Nephron progenitor cell (in vitro differentiated cells): ENCODE results near the gene UBA1.
"Not testable (repeated sequence)": the region's sequence is repeated elsewhere in the genome, so short reads cannot be mapped to it uniquely, and the experiment has no call there.

Experiments
- DNase-seq: peaks from one replicate; pipeline ENCODE4 v3.0.0; 2021
- H3K27ac Mint-ChIP-seq: 2 replicates; pipeline ENCODE4 v1.8.0; 2021; ENCODE audit warnings: mild to moderate bottlenecking, moderate library complexity, mixed read lengths
- H3K27me3 Mint-ChIP-seq: 2 replicates; pipeline ENCODE4 v1.8.0; 2021; ENCODE audit warnings: mild to moderate bottlenecking, low read depth, mixed read lengths; ENCODE audit not compliant: poor library complexity
- H3K36me3 Mint-ChIP-seq: 2 replicates; pipeline ENCODE4 v1.8.0; 2021; ENCODE audit warnings: low read depth, mixed read lengths
- H3K4me1 Mint-ChIP-seq: 2 replicates; pipeline ENCODE4 v1.8.0; 2021; ENCODE audit warnings: mixed read lengths
- H3K4me3 Mint-ChIP-seq: 2 replicates; pipeline ENCODE4 v1.8.0; 2021; ENCODE audit warnings: mild to moderate bottlenecking, moderate library complexity, mixed read lengths
- H3K9me3 Mint-ChIP-seq: 2 replicates; pipeline ENCODE4 v1.8.0; 2021; ENCODE audit warnings: mild to moderate bottlenecking, moderate library complexity, mixed read lengths
- TF ChIP-seq, protein P1 (sequence below): fragments of 200-600 bp; sonication (generic); IDR thresholded peaks from 2 replicates; pipeline ENCODE4 v1.5.0; 2021; ENCODE audit warnings: antibody characterized with exemption

UBA1 gene

GRCh38 chrX:47247206-47247998 is 53.8 kb downstream of the UBA1 start:
- H3K4me3 Mint-ChIP-seq, result no peak overlapping the region
- no peak for DNase-seq
- H3K27me3 Mint-ChIP-seq, result peaks cover 3% of the 10 kb centered on the region
- H3K4me1 Mint-ChIP-seq, result peaks cover 16% of the 10 kb centered on the region
- TF ChIP-seq, protein P1, sequence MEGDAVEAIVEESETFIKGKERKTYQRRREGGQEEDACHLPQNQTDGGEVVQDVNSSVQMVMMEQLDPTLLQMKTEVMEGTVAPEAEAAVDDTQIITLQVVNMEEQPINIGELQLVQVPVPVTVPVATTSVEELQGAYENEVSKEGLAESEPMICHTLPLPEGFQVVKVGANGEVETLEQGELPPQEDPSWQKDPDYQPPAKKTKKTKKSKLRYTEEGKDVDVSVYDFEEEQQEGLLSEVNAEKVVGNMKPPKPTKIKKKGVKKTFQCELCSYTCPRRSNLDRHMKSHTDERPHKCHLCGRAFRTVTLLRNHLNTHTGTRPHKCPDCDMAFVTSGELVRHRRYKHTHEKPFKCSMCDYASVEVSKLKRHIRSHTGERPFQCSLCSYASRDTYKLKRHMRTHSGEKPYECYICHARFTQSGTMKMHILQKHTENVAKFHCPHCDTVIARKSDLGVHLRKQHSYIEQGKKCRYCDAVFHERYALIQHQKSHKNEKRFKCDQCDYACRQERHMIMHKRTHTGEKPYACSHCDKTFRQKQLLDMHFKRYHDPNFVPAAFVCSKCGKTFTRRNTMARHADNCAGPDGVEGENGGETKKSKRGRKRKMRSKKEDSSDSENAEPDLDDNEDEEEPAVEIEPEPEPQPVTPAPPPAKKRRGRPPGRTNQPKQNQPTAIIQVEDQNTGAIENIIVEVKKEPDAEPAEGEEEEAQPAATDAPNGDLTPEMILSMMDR, result no peak
- peak overlapping the region; percentile 95 for H3K27ac Mint-ChIP-seq
- peaks cover 60% of the 10 kb centered on the region for H3K36me3 Mint-ChIP-seq
- peaks cover 4% of the 10 kb centered on the region for H3K9me3 Mint-ChIP-seq

DNA sequence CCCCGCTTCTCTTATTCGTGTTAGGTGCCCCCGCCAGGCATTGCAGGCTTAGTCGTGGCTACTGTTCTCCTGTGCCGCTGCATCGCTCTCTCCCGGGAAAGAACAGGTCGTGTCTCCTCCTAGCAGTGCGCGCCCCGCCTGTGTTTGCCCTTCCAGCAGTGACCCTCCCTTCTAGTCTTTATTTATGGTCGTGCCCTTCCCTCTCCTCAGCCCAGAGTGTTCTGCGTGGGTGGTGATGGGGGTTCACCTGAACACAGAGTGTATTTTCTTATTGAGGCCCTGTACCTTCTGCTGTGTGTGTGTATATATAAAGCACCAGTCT is 54.3 kb downstream of the UBA1 start:
- Mint-ChIP-seq H3K36me3 (peaks cover 56% of the 10 kb centered on the region), H3K4me3 (no peak overlapping the region), H3K27ac (peak overlapping the region; percentile 95), H3K9me3 (peaks cover 5% of the 10 kb centered on the region), H3K27me3 (peaks cover 3% of the 10 kb centered on the region), H3K4me1 (peaks cover 16% of the 10 kb centered on the region)
- TF ChIP-seq, protein P1, result no peak
- no peak for DNase-seq

DNA sequence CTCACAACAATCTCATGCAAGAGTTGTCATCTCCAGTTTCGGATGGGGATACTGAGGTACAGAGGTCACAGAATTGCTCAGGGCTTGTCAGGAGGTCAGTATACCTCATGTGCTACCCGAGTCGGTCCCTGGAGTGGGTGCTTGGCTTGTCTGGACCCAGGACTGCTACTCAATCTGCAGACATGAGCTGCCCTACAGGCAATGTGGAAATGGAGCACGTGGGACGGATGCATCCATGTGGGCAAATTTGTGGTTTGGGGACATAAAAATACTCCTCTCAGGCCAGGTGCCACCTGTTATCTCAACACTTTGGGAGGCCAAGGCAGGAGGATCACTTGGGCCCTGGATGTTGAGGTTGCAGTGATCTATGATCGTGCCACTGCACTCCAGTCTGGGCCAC is 54.9 kb downstream of the UBA1 start:
- no peak overlapping the region for H3K4me3 Mint-ChIP-seq
- H3K36me3 Mint-ChIP-seq, result peaks cover 53% of the 10 kb centered on the region
- H3K4me1 Mint-ChIP-seq, result peaks cover 16% of the 10 kb centered on the region
- peak overlapping the region; percentile 95 for H3K27ac Mint-ChIP-seq
- H3K27me3 Mint-ChIP-seq, result peaks cover 3% of the 10 kb centered on the region
- DNase-seq, result no peak
- H3K9me3 Mint-ChIP-seq, result peaks cover 7% of the 10 kb centered on the region
- TF ChIP-seq, protein P1, result no peak

DNA sequence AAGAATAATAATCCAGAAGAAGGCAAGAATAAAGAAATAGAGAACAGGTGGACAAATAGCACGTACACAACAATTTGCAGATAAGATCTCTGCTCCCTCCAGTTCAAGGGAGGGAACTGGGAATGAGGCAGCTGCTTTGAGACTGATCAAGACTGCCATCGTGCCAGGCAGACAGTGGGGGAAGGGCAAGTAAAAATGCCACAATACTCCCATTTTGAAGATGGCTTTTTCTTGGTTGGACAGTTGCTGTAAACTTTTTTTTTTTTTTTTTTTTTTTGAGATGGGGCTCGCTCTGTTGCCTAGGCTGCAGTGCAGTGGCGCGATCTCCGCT is 56.4 kb downstream of the UBA1 start:
- H3K27ac Mint-ChIP-seq, result no peak overlapping the region
- no peak overlapping the region for H3K4me3 Mint-ChIP-seq
- peaks cover 19% of the 10 kb centered on the region for H3K9me3 Mint-ChIP-seq
- TF ChIP-seq, protein P1, result no peak
- DNase-seq, result no peak
- peaks cover 40% of the 10 kb centered on the region for H3K36me3 Mint-ChIP-seq
- peaks cover 16% of the 10 kb centered on the region for H3K4me1 Mint-ChIP-seq
- peaks cover 9% of the 10 kb centered on the region for H3K27me3 Mint-ChIP-seq

- not testable (repeated sequence) for H3K36me3 Mint-ChIP-seq, H3K4me3 Mint-ChIP-seq, DNase-seq, H3K27ac Mint-ChIP-seq, H3K4me1 Mint-ChIP-seq, H3K27me3 Mint-ChIP-seq
- H3K9me3 Mint-ChIP-seq, result peaks cover 61% of the 10 kb centered on the region
These were observed 64.0 kb downstream of the UBA1 start for GRCh38 chrX:47257620-47258019.
